WERI-Rb-1 (cell line): ENCODE measurements around the gene TRIM25.

Source experiments
- DNase-seq: peaks from one replicate; pipeline ENCODE4 v3.0.0-alpha.2; 2020
- H3K27ac ChIP-seq: fragments of 250-450 bp; sonication (Bioruptor Pico); 2 replicates; pipeline ENCODE4 v1.5.1; 2020; ENCODE audit warnings: mild to moderate bottlenecking, moderate library complexity
- H3K27me3 ChIP-seq: fragments of 250-450 bp; sonication (Bioruptor Pico); 2 replicates; pipeline ENCODE4 v1.5.1; 2021; ENCODE audit warnings: mild to moderate bottlenecking, low read depth, moderate library complexity; ENCODE audit not compliant: insufficient read depth, severe bottlenecking
- H3K36me3 ChIP-seq: fragments of 250-450 bp; sonication (Bioruptor Pico); 2 replicates; pipeline ENCODE4 v1.5.1; 2020; ENCODE audit warnings: mild to moderate bottlenecking, moderate library complexity
- H3K4me3 ChIP-seq: 2 replicates; pipeline ENCODE4 v1.5.1; 2011; ENCODE audit warnings: low read depth, mild to moderate bottlenecking, control low read depth, low read length
- H3K9me3 ChIP-seq: fragments of 250-450 bp; sonication (Bioruptor Pico); 2 replicates; pipeline ENCODE4 v1.5.1; 2021; ENCODE audit warnings: mild to moderate bottlenecking, moderate library complexity; ENCODE audit not compliant: severe bottlenecking
- TF ChIP-seq, protein P1 (sequence below): IDR thresholded peaks from 2 replicates; pipeline ENCODE4 v1.5.1; 2011; ENCODE audit warnings: low read depth, mild to moderate bottlenecking, control low read depth, inconsistent platforms, low read length

Gene TRIM25

DNA sequence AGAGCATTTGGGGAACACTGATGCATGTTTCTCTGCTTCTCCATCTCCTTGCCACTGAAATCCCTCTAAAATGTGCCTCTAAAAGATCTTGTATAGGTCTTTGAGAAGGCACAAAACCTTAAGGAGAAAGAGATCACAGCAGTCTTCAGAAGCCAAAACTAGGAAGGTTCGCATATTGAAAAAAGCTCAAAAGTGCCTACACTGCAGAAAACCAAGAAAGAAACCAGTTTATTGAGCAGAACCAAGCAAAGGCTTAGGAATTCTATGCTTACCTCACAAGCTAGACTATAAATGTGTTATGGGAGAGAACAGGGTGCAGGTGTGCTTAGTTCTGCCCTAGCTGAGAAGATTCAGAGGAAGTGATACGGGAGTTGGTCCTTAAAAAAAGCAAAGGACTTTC is 63.3 kb downstream of the TRIM25 start:
- Histone ChIP-seq H3K27me3 (no peaks in the 10 kb centered on the region), H3K36me3 (peaks cover 48% of the 10 kb centered on the region), H3K27ac (no peak overlapping the region), H3K9me3 (no peaks in the 10 kb centered on the region), H3K4me3 (no peak overlapping the region)
- TF ChIP-seq, protein P1, sequence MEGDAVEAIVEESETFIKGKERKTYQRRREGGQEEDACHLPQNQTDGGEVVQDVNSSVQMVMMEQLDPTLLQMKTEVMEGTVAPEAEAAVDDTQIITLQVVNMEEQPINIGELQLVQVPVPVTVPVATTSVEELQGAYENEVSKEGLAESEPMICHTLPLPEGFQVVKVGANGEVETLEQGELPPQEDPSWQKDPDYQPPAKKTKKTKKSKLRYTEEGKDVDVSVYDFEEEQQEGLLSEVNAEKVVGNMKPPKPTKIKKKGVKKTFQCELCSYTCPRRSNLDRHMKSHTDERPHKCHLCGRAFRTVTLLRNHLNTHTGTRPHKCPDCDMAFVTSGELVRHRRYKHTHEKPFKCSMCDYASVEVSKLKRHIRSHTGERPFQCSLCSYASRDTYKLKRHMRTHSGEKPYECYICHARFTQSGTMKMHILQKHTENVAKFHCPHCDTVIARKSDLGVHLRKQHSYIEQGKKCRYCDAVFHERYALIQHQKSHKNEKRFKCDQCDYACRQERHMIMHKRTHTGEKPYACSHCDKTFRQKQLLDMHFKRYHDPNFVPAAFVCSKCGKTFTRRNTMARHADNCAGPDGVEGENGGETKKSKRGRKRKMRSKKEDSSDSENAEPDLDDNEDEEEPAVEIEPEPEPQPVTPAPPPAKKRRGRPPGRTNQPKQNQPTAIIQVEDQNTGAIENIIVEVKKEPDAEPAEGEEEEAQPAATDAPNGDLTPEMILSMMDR = no peak
- DNase-seq = no peak

DNA sequence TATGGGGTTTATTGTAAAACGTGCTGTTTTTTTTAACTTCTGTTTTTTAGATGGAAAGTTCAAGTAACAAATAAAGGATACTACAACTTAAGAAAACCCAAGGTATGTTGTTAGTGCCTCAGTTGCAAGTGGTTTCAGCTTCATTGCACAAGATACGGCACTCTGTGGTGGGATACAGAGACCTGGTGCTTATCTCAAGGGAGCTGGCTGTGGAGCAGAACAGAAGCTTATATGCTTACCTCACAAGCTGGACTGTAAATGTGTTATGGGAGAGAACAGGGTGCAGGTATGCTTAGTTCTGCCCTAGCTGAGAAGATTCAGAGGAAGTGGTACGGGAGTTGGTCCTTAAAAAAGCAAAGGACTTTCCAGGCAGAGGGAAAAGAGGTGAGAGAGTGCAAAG is 64.7 kb downstream of the TRIM25 start:
- H3K4me3 ChIP-seq = no peak overlapping the region
- H3K27me3 ChIP-seq = no peaks in the 10 kb centered on the region
- H3K36me3 ChIP-seq = peaks cover 45% of the 10 kb centered on the region
- TF ChIP-seq, protein P1 = no peak
- H3K9me3 ChIP-seq = no peaks in the 10 kb centered on the region
- DNase-seq = no peak
- no peak overlapping the region for H3K27ac ChIP-seq

DNA sequence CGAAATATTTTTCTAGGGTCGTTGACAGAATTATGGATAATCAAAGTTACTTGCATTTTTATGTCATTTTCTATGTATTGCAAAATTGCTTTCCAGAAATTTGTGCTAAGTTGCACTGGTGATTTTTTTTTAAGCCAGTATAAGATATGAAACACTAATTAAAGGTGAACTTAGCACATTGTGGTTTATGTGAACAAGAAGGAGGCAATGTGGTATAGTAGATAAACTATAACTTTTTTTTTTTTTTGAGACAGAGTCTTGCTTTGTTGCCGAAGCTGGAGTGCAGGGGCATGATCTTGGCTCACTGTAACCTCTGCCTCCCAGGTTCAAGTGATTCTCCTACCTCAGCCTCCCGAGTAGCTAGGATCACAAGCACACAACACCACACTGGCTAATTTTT is 66.7 kb downstream of the TRIM25 start:
- H3K9me3 ChIP-seq = no peaks in the 10 kb centered on the region
- DNase-seq = no peak
- TF ChIP-seq, protein P1 = no peak
- H3K36me3 ChIP-seq = peaks cover 40% of the 10 kb centered on the region
- H3K27me3 ChIP-seq = no peaks in the 10 kb centered on the region
- H3K4me3 ChIP-seq = no peak overlapping the region
- H3K27ac ChIP-seq = no peak overlapping the region

DNA sequence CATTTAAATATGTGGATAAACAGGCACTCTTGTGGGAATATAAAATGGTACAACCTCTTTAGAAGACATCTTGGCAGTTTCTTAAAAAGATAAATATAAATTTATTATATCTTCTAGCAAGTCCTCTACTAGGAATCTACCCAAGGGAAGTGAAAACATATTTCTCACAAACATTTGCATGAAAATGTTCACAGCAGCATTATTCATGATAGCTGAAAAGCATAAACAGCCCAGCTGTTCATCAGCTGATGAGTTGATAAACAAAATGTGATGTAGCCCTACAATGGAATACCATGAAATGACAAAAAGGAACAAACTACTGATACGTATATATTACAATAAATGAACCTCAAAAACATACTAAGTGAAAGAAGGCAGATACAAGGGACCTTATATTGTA is 67.9 kb downstream of the TRIM25 start:
- Histone ChIP-seq H3K27me3 (no peaks in the 10 kb centered on the region), H3K4me3 (no peak overlapping the region), H3K36me3 (peaks cover 30% of the 10 kb centered on the region), H3K27ac (no peak overlapping the region), H3K9me3 (no peaks in the 10 kb centered on the region)
- TF ChIP-seq, protein P1 = no peak
- no peak for DNase-seq

DNA sequence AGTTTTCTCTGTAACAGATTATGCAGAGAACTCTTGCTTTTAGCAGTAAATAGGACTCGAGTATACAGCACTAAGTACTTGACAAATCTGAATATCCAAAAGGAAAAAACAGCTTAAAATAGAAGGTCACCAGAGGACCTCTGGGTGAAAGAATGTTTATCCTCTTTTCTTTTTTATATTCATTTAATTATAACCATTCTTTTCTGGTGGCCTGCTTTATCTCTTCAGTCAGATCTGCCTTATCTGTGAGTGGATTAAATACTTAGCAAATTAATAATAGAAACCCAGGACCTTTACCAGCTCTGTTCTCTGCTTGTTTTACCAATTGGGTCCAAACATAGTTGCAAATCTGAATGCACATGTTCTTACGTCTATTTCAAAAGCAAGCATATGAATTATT is 71.3 kb downstream of the TRIM25 start:
- DNase-seq = no peak
- Histone ChIP-seq H3K27ac (no peak overlapping the region), H3K9me3 (no peaks in the 10 kb centered on the region), H3K27me3 (no peaks in the 10 kb centered on the region), H3K36me3 (peaks cover 32% of the 10 kb centered on the region), H3K4me3 (no peak overlapping the region)
- TF ChIP-seq, protein P1 = no peak

DNA sequence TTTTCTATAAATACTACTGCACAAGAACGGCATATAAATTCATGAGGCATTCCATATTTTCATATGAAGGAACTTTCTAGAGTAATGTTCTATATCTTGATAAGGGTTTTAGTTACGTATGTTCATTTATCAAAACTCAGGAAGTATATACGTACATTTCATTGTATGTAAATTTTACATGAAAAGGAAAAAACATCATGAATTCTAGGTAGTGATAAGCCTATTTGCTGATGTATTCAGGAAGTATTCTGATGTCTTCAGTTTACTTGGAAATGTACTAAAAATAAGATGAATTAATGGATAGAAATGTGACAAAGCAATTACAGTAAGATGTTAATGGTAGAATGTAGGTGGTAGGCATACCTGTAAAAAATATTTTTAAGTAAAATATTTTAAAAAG is 75.2 kb downstream of the TRIM25 start:
- TF ChIP-seq, protein P1 = no peak
- H3K4me3 ChIP-seq = no peak overlapping the region
- H3K9me3 ChIP-seq = no peaks in the 10 kb centered on the region
- DNase-seq = no peak
- no peaks in the 10 kb centered on the region for H3K27me3 ChIP-seq
- peaks cover 51% of the 10 kb centered on the region for H3K36me3 ChIP-seq
- no peak overlapping the region for H3K27ac ChIP-seq
